Liver (tissue), 9 donors: ENCODE measurements around the gene UTF1. TPM values are rescaled to one million over a fixed set of nuclear protein-coding genes. Genes with fewer than 3 reads are reported as not detected.

Source experiments
- DNase-seq: peaks from one replicate; pipeline ENCODE4 v3.0.0-alpha.2; 2017; ENCODE audit warnings: low spot score
- H3K27ac ChIP-seq, 2 donors: one replicate each; pipeline ENCODE4 v1.7.0; 2013; ENCODE audit warnings: inconsistent platforms in 2 of 2, low read length in 2 of 2, control low read depth in 1 of 2, low read depth in 1 of 2, mild to moderate bottlenecking in 1 of 2
- H3K27me3 ChIP-seq, 4 donors: one replicate each; pipeline versions ENCODE4 v1.6.1 to v1.7.0; 2013; ENCODE audit warnings: low read length in 3 of 4, inconsistent platforms in 1 of 4, mild to moderate bottlenecking in 1 of 4, moderate library complexity in 1 of 4; ENCODE audit not compliant: control insufficient read depth in 4 of 4, insufficient read depth in 4 of 4
- H3K36me3 ChIP-seq, 4 donors: one replicate each; pipeline versions ENCODE4 v1.6.1 to v1.7.0; 2013; ENCODE audit warnings: low read length in 3 of 4, mild to moderate bottlenecking in 3 of 4, low read depth in 1 of 4, moderate library complexity in 1 of 4; ENCODE audit not compliant: control insufficient read depth in 4 of 4, insufficient read depth in 3 of 4
- H3K4me1 ChIP-seq, 4 donors: one replicate each; pipeline versions ENCODE4 v1.6.1 to v1.7.0; 2013; ENCODE audit warnings: low read length in 3 of 4, mild to moderate bottlenecking in 3 of 4, moderate library complexity in 1 of 4; ENCODE audit not compliant: control insufficient read depth in 4 of 4, insufficient read depth in 4 of 4
- H3K4me3 ChIP-seq, 3 donors: one replicate each; pipeline versions ENCODE4 v1.6.1 to v1.7.0; 2013; ENCODE audit warnings: low read length in 3 of 3, control low read depth in 1 of 3, low read depth in 1 of 3, mild to moderate bottlenecking in 1 of 3
- H3K9ac ChIP-seq, 2 donors: one replicate each; pipeline ENCODE4 v1.7.0; 2013; ENCODE audit warnings: low read length in 2 of 2, mild to moderate bottlenecking in 2 of 2, moderate library complexity in 2 of 2, control low read depth in 1 of 2, low read depth in 1 of 2
- H3K9me3 ChIP-seq, 4 donors: one replicate each; pipeline versions ENCODE4 v1.6.1 to v1.7.0; 2013; ENCODE audit warnings: low read length in 3 of 4; ENCODE audit not compliant: control insufficient read depth in 4 of 4
- EGR1 ChIP-seq, 2 donors: IDR thresholded peaks; 2 replicates each; pipeline ENCODE4 v1.6.1; 2016 to 2018; ENCODE audit warnings: antibody characterized with exemption in 2 of 2, low read depth in 2 of 2
- GABPA ChIP-seq, 2 donors: IDR thresholded peaks in 1 of 2; conservative IDR thresholded peaks in 1 of 2; 2 replicates each; pipeline ENCODE4 v1.6.1; 2016; ENCODE audit warnings: antibody characterized with exemption in 2 of 2, mild to moderate bottlenecking in 1 of 2, moderate library complexity in 1 of 2
- HNF4G ChIP-seq: IDR thresholded peaks from 2 replicates; pipeline ENCODE4 v1.6.1; 2016; ENCODE audit warnings: antibody characterized with exemption
- JUND ChIP-seq, 2 donors: IDR thresholded peaks; 2 replicates each; pipeline ENCODE4 v1.6.1; 2016; ENCODE audit warnings: antibody characterized with exemption in 2 of 2
- NR2F2 ChIP-seq: IDR thresholded peaks from 2 replicates; pipeline ENCODE4 v1.6.1; 2016; ENCODE audit warnings: antibody characterized with exemption
- RAD21 ChIP-seq, 2 donors: IDR thresholded peaks; 2 replicates each; pipeline ENCODE4 v1.6.1; 2016; ENCODE audit warnings: antibody characterized with exemption in 2 of 2, mild to moderate bottlenecking in 2 of 2
- SP1 ChIP-seq: IDR thresholded peaks from 2 replicates; pipeline ENCODE4 v1.6.1; 2018; ENCODE audit warnings: antibody characterized with exemption, mild to moderate bottlenecking
- WGBS: extraction: QIAGEN DNeasy Blood & Tissue Kit; methylation state at CpG from one replicate; pipeline ENCODE4 v1.1.7; 2013; 5-methylcytosine and 5-hydroxymethylcytosine counted together
- polyA plus RNA-seq, 2 donors: library from polyadenylated mRNA; stranded (reverse) in 1 of 2; unstranded in 1 of 2; fragments of 200-250 nt in 1 of 2; fragments of >200 nt in 1 of 2; fragmentation: Nextera tagmentation in 1 of 2; extraction: Ambion mirVana in 1 of 2; gene quantifications; one replicate each; pipeline versions ENCODE4 v1.2.1 to v1.2.3, GENCODE V29; 2013 to 2015
- total RNA-seq, 2 donors: library from RNA; depleted of rRNA; stranded (reverse); fragments of >200 nt; gene quantifications; one replicate each; pipeline ENCODE4 v1.2.3, GENCODE V29; 2014
- TF ChIP-seq, protein P1 (sequence below): IDR thresholded peaks from 2 replicates; pipeline ENCODE4 v1.6.1; 2016; ENCODE audit warnings: antibody characterized with exemption
- TF ChIP-seq, protein P2 (sequence below): IDR thresholded peaks from 2 replicates; pipeline ENCODE4 v1.6.1; 2016; ENCODE audit warnings: antibody characterized with exemption
- TF ChIP-seq, protein P3 (sequence below): IDR thresholded peaks from 2 replicates; pipeline ENCODE4 v1.6.1; 2016; ENCODE audit warnings: antibody characterized with exemption
- TF ChIP-seq, protein P4 (sequence below): IDR thresholded peaks from 2 replicates; pipeline ENCODE4 v1.6.1; 2016; ENCODE audit warnings: antibody characterized with exemption, mild to moderate bottlenecking
- donor health status: healthy.
- donor health status: healthy.
- donor health status: healthy.
- donor health status: healthy.
- donor health status: healthy.

Gene UTF1
- total and polyA plus RNA-seq, 4 donors, result not detected

DNA sequence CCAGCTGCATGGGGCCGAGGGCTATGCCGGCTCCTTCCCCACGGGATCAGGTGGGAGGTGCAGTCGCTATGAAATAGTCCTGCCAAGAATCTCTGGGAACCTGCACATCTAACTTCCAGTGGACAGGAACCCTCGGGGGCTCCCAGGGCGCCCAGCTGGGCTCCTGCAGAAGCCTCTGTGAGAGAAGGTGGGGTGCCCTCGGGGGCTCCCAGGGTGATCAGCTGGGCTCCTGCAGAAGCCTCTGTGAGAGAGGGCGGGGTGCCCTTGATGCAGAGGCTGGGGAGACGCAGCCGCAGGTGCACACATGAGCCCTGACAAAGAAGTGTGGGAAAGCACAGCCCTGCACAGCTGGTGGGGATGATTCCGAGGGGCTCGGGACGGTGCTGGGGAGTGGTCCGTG, 13.6 kb downstream of the UTF1 start:
- no peak overlapping the region for H3K4me3 ChIP-seq
- H3K4me1 ChIP-seq, result no peaks in the 10 kb centered on the region
- no peaks in the 10 kb centered on the region for H3K9me3 ChIP-seq
- H3K9ac ChIP-seq, result no peak overlapping the region
- no peak for DNase-seq
- no peak overlapping the region for H3K27ac ChIP-seq
- peaks cover 0 to 4% (median 2%) of the 10 kb centered on the region in 4 donors for H3K27me3 ChIP-seq
- WGBS, result 62% methylated on average over 14 of the region's 14 CpGs
- H3K36me3 ChIP-seq, result no peaks in the 10 kb centered on the region
- TF ChIP-seq, protein P1, sequence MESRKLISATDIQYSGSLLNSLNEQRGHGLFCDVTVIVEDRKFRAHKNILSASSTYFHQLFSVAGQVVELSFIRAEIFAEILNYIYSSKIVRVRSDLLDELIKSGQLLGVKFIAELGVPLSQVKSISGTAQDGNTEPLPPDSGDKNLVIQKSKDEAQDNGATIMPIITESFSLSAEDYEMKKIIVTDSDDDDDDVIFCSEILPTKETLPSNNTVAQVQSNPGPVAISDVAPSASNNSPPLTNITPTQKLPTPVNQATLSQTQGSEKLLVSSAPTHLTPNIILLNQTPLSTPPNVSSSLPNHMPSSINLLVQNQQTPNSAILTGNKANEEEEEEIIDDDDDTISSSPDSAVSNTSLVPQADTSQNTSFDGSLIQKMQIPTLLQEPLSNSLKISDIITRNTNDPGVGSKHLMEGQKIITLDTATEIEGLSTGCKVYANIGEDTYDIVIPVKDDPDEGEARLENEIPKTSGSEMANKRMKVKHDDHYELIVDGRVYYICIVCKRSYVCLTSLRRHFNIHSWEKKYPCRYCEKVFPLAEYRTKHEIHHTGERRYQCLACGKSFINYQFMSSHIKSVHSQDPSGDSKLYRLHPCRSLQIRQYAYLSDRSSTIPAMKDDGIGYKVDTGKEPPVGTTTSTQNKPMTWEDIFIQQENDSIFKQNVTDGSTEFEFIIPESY, result no peak
- TF ChIP-seq RAD21 (IDR thresholded peaks at IDR 0.05) (no peak), JUND (IDR thresholded peaks at IDR 0.05) (no peak), EGR1 (IDR thresholded peaks at IDR 0.05; ENCODE audit: low read depth in 2 of 2) (no peak), HNF4G (no peak), NR2F2 (no peak), GABPA (IDR thresholded peaks at IDR 0.05 in 1 of 2, conservative IDR thresholded peaks at IDR 0.05 in 1 of 2) (no peak)
- TF ChIP-seq, protein P2, sequence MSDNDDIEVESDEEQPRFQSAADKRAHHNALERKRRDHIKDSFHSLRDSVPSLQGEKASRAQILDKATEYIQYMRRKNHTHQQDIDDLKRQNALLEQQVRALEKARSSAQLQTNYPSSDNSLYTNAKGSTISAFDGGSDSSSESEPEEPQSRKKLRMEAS, result no peak
- TF ChIP-seq, protein P3, sequence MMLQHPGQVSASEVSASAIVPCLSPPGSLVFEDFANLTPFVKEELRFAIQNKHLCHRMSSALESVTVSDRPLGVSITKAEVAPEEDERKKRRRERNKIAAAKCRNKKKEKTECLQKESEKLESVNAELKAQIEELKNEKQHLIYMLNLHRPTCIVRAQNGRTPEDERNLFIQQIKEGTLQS, result no peak
- TF ChIP-seq, protein P4, sequence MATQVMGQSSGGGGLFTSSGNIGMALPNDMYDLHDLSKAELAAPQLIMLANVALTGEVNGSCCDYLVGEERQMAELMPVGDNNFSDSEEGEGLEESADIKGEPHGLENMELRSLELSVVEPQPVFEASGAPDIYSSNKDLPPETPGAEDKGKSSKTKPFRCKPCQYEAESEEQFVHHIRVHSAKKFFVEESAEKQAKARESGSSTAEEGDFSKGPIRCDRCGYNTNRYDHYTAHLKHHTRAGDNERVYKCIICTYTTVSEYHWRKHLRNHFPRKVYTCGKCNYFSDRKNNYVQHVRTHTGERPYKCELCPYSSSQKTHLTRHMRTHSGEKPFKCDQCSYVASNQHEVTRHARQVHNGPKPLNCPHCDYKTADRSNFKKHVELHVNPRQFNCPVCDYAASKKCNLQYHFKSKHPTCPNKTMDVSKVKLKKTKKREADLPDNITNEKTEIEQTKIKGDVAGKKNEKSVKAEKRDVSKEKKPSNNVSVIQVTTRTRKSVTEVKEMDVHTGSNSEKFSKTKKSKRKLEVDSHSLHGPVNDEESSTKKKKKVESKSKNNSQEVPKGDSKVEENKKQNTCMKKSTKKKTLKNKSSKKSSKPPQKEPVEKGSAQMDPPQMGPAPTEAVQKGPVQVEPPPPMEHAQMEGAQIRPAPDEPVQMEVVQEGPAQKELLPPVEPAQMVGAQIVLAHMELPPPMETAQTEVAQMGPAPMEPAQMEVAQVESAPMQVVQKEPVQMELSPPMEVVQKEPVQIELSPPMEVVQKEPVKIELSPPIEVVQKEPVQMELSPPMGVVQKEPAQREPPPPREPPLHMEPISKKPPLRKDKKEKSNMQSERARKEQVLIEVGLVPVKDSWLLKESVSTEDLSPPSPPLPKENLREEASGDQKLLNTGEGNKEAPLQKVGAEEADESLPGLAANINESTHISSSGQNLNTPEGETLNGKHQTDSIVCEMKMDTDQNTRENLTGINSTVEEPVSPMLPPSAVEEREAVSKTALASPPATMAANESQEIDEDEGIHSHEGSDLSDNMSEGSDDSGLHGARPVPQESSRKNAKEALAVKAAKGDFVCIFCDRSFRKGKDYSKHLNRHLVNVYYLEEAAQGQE, result no peak

DNA sequence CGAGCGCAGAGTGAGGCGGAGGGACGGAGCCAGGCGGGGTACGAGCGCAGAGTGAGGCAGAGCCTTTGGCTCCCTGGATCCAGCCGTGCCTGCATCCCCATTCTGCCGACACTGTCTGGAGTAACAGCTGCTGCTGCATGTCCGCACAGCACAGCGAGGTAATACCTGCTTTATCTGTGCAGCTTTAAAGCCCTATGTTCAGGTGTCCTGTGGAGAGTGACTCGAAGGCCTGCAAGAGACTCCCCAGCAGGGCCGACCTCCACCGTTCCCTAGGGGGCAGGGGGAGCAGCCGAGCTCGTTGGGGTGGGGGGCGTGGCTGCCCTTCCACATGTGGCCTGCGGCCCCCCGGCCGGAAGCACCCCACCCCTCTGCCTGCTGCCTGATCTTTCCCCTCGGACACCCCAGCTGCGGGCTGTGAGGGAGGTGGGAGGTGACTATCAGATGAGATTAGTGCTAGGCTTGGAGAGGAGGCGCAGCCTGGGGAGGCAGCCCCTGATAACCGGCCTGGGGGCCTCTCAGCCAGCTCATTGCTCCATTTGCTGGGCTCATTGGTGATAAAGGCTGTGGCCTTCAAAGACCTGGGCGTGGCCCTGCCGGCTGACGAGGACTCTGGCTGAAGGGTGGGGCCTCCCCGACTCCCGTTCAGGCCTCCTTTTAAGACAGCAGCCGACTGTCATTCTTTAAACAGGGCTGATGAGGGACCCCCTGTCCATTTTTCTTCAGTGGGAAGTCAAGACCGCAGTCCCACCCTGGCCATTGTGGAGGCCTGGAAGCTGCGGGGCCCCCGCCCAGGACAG, 15.6 kb downstream of the UTF1 start:
- H3K9ac ChIP-seq, result no peak overlapping the region
- H3K4me1 ChIP-seq, result peaks cover 0 to 6% (median 2%) of the 10 kb centered on the region in 4 donors
- no peak overlapping the region for H3K4me3 ChIP-seq
- no peak overlapping the region for H3K27ac ChIP-seq
- peak; percentile 80 for DNase-seq
- TF ChIP-seq EGR1 (IDR thresholded peaks at IDR 0.05; ENCODE audit: low read depth in 2 of 2), result no peak
- no peak for TF ChIP-seq NR2F2
- no peak for TF ChIP-seq SP1
- TF ChIP-seq, protein P3, result no peak
- TF ChIP-seq, protein P1, result no peak
- H3K9me3 ChIP-seq, result no peaks in the 10 kb centered on the region
- 51% methylated on average over 33 of the region's 33 CpGs for WGBS
- no peaks in the 10 kb centered on the region for H3K36me3 ChIP-seq
- peaks cover 0 to 3% (median 2%) of the 10 kb centered on the region in 4 donors for H3K27me3 ChIP-seq
